Progenitor cell of endocrine pancreas (in vitro differentiated cells): ENCODE data around the gene DNAJC5. TPM values are rescaled to one million over a fixed set of nuclear protein-coding genes. Genes with fewer than 3 reads are reported as not detected.

ENCODE experiments used
- DNase-seq: peaks from one replicate; pipeline ENCODE4 v3.0.0; 2021; ENCODE audit warnings: low spot score; ENCODE audit not compliant: unreplicated experiment
- H3K27ac Mint-ChIP-seq: 2 replicates; pipeline ENCODE4 v1.8.0; 2021; ENCODE audit warnings: mild to moderate bottlenecking, moderate library complexity, mixed read lengths
- H3K27me3 Mint-ChIP-seq: 2 replicates; pipeline ENCODE4 v1.8.0; 2021; ENCODE audit warnings: mixed read lengths
- H3K36me3 Mint-ChIP-seq: 2 replicates; pipeline ENCODE4 v1.8.0; 2022; ENCODE audit warnings: mixed read lengths; ENCODE audit not compliant: insufficient read depth
- H3K4me1 Mint-ChIP-seq: 2 replicates; pipeline ENCODE4 v1.8.0; 2021; ENCODE audit warnings: low read depth, mixed read lengths
- H3K4me3 Mint-ChIP-seq: 2 replicates; pipeline ENCODE4 v1.8.0; 2021; ENCODE audit warnings: low read depth, mild to moderate bottlenecking, moderate library complexity, mixed read lengths
- H3K9me3 Mint-ChIP-seq: 2 replicates; pipeline ENCODE4 v1.8.0; 2021; ENCODE audit warnings: low read depth, mixed read lengths
- total RNA-seq: library from RNA; stranded (reverse); gene quantifications from 2 replicates; pipeline ENCODE4 v1.2.1, GENCODE V29; 2021
- TF ChIP-seq, protein P1 (sequence below): fragments of 200-600 bp; sonication (generic); IDR thresholded peaks from one replicate; pipeline ENCODE4 v1.5.0; 2021; ENCODE audit warnings: antibody characterized with exemption, mild to moderate bottlenecking; ENCODE audit not compliant: unreplicated experiment

DNAJC5 gene
- total RNA-seq, 1 donor from 2014 or later = 41.8 TPM

DNA sequence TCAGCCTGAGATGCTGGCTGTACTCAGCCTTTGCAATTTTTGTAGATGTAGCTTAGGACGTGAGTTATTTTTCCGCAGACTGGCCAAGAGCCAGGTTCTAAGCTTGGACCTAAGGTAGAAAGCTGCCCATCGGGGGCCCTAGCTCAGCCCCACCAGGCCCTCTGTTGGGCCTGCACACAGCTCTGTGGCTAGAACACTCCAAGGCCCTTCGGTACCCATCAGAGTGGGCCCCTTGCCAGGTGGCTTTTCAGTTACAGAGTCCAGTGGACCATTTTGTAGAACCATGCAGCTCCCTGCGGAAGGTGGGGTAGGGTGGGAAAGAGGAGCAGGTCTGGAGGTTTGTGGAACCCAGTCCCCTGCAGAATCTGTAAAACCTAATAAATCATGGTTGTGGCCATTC, 38.7 kb downstream of the DNAJC5 start:
- no peak for DNase-seq
- Mint-ChIP-seq H3K9me3 (no peaks in the 10 kb centered on the region), H3K4me1 (no peaks in the 10 kb centered on the region), H3K36me3 (peaks cover 25% of the 10 kb centered on the region), H3K27me3 (no peaks in the 10 kb centered on the region), H3K4me3 (no peak overlapping the region), H3K27ac (no peak overlapping the region)
- TF ChIP-seq, protein P1, sequence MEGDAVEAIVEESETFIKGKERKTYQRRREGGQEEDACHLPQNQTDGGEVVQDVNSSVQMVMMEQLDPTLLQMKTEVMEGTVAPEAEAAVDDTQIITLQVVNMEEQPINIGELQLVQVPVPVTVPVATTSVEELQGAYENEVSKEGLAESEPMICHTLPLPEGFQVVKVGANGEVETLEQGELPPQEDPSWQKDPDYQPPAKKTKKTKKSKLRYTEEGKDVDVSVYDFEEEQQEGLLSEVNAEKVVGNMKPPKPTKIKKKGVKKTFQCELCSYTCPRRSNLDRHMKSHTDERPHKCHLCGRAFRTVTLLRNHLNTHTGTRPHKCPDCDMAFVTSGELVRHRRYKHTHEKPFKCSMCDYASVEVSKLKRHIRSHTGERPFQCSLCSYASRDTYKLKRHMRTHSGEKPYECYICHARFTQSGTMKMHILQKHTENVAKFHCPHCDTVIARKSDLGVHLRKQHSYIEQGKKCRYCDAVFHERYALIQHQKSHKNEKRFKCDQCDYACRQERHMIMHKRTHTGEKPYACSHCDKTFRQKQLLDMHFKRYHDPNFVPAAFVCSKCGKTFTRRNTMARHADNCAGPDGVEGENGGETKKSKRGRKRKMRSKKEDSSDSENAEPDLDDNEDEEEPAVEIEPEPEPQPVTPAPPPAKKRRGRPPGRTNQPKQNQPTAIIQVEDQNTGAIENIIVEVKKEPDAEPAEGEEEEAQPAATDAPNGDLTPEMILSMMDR = no peak

DNA sequence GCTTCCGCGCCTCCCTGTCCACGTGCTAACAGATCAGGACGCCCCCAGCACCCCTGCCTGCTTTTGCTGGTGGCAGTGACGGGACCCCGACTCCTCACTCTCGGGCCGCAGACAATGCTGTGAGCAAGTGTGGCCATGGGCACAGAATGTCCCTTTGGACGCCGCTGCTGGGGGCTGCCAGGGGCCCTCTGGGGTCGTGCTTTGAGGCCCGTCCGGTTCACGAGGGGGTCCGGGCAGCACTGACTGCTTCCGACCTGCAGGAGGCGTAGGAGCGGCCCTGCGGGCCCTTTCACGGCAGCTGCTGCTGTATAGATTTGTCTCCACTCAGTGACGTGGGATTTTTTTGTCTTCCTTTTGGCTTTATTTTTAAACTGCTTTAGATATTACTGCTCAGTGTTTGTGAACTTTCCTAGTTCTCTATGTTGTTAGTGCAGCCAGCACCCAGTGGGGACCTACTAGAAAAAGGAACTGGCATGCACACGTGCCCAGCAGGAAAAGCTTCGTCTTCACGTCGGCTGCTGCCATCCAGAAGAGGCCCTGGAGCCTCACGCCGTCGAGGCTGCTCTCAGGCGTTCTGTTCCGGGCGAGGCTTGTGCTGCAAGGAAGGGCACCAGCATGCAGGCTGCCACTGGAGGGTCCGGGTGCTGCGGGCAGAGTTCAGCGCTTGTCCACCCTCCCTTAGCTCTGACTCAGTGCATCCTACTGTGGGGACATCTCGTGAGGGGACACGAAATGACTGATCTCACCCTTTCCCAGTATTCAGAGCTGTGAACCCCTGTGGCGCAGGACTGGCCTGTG, 39.5 kb downstream of the DNAJC5 start:
- H3K9me3 Mint-ChIP-seq = no peaks in the 10 kb centered on the region
- H3K27ac Mint-ChIP-seq = peak overlapping the region; percentile 43
- H3K27me3 Mint-ChIP-seq = no peaks in the 10 kb centered on the region

DNA sequence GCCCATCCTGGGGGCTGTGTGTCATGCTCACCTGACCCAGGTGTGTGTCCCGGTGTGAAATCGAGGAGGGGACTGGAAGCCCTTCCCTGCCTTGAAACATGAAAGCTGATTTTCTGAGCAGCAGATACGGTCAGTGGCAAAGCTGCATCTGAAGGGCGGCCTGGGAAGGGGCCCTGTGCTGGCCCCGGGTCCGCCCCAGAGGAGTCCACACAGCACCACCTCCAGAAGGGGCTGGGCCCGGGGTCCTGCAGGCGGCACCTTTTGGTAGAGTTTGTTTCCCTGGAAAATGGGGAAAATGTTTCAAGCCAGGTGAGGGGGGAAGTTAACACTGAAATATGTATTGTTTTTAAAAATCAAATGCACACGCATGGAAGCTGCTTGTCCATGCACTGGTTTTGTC, 40.5 kb downstream of the DNAJC5 start:
- DNase-seq = no peak
- H3K4me3 Mint-ChIP-seq = no peak overlapping the region
- H3K9me3 Mint-ChIP-seq = no peaks in the 10 kb centered on the region
- TF ChIP-seq, protein P1 = no peak
- peaks cover 22% of the 10 kb centered on the region for H3K36me3 Mint-ChIP-seq
- no peaks in the 10 kb centered on the region for H3K4me1 Mint-ChIP-seq
- H3K27me3 Mint-ChIP-seq = no peaks in the 10 kb centered on the region
- peak overlapping the region; percentile 43 for H3K27ac Mint-ChIP-seq

More for the DNA sequence above, 39.5 kb downstream of the DNAJC5 start:
- peaks cover 25% of the 10 kb centered on the region for H3K36me3 Mint-ChIP-seq
- H3K4me3 Mint-ChIP-seq = no peak overlapping the region
- no peaks in the 10 kb centered on the region for H3K4me1 Mint-ChIP-seq
- DNase-seq = no peak
- TF ChIP-seq, protein P1 = peak; percentile 48

DNA sequence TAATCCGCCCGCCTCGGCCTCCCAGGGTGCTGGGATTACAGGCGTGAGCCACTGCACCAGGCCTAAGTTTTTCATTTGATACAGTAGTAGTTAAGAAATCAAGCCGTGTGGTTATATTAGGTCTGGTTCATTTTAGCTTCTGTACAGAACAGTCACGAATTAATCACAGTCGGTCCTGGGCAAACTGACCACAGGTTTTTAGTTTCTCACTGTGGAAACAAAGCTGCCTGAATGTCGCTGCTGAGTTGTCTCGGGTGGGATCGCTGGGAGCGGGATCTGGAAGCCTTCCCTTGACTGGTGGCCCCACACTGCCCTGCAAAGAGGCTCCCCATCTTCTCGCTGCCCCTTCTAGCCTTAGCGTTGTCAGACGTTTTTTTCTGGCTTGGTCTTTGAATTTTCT, 42.7 kb downstream of the DNAJC5 start:
- Mint-ChIP-seq H3K36me3 (peaks cover 17% of the 10 kb centered on the region), H3K4me3 (no peak overlapping the region), H3K9me3 (no peaks in the 10 kb centered on the region), H3K4me1 (no peaks in the 10 kb centered on the region), H3K27ac (no peak overlapping the region), H3K27me3 (no peaks in the 10 kb centered on the region)
- TF ChIP-seq, protein P1 = no peak
- DNase-seq = no peak

DNA sequence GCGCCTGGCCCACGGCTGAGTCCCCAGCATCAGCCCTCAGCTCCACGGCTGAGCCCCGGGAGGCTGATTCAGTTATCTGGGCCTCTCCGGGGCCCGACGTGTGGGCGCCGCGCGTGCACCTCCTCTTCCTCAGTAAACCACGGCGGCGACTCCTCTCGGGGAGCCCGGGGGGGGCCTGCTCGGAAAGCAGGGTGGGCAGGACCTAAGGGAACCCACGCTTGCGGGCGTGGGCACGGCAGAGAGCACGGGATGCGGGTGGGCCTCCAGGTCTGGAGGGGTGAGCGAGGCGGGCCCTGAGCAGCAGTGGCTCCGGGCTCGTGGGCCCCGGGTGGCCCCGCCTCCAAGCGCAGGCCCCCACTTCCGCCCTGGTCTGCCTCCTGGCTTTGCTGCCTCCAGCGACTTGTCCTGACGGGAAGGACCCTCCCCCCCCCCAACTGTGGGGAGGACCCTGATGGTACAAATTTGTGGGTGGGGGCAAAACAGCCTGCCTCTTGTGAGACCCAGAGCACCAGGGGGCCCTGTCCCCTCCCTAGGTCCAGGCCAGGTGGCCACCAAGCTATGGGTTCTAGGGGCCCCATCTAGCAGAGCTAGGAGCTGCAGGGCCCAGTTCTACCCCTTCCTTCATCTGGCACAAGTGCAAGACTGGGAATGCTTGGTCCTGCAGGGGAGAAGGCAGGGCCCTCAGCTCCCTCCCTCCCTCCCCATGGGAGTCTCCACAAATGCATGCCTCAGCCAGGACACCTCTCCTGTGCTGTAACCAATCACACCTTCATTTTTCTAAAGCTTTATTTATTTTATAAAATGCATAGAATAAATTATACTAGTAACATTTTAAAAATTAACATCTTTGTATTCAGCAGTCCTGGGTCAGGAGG, 44.4 kb downstream of the DNAJC5 start:
- Mint-ChIP-seq H3K4me3 (no peak overlapping the region), H3K36me3 (peaks cover 17% of the 10 kb centered on the region)

More for the DNA sequence above, 44.4 kb downstream of the DNAJC5 start:
- no peak for DNase-seq
- Mint-ChIP-seq H3K27ac (no peak overlapping the region), H3K9me3 (no peaks in the 10 kb centered on the region), H3K27me3 (no peaks in the 10 kb centered on the region), H3K4me1 (no peaks in the 10 kb centered on the region)
- TF ChIP-seq, protein P1 = no peak
